Measurements from ENCODE around the gene GRIK5.
"Not testable (repeated sequence)": the region's sequence is repeated elsewhere in the genome, so short reads cannot be mapped to it uniquely, and the experiment has no call there.

GRIK5 gene

GRCh38 chr19:42111811-42112210 is 41.8 kb upstream of the GRIK5 start:
- no peak for TF ChIP-seq EZH2 (IDR thresholded peaks at IDR 0.05)
- no peak for TF ChIP-seq POLR2AphosphoS5 (IDR thresholded peaks at IDR 0.05; ENCODE audit: borderline replicate concordance, low read depth, low read length)
- TF ChIP-seq FOXP2 (optimal IDR thresholded peaks at IDR 0.05; ENCODE audit: control extremely low read depth, extremely low read length, insufficient read depth), result no peak
- Histone ChIP-seq H3K9me3 (ENCODE audit: low read depth, low read length) (no peaks in the 10 kb centered on the region), H3K27ac (no peak overlapping the region), H3K36me3 (ENCODE audit: insufficient read depth, low read length) (no peaks in the 10 kb centered on the region), H3K4me3 (no peak overlapping the region), H3K9ac (ENCODE audit: insufficient read length) (no peak overlapping the region)
- DNase-seq (ENCODE audit: low read depth, low spot score), result no peak

- Histone ChIP-seq H3K9ac (ENCODE audit: insufficient read length) (no peak overlapping the region), H3K4me3 (no peak overlapping the region), H3K9me3 (ENCODE audit: low read depth, low read length) (no peaks in the 10 kb centered on the region), H3K27ac (no peak overlapping the region), H3K36me3 (ENCODE audit: insufficient read depth, low read length) (no peaks in the 10 kb centered on the region)
- DNase-seq (ENCODE audit: low read depth, low spot score), result no peak
- TF ChIP-seq POLR2AphosphoS5 (IDR thresholded peaks at IDR 0.05; ENCODE audit: borderline replicate concordance, low read depth, low read length) (no peak), EZH2 (IDR thresholded peaks at IDR 0.05) (no peak), FOXP2 (optimal IDR thresholded peaks at IDR 0.05; ENCODE audit: control extremely low read depth, extremely low read length, insufficient read depth) (no peak)
Measured at GRCh38 chr19:42111384-42111783, 41.4 kb upstream of the GRIK5 start.

DNA sequence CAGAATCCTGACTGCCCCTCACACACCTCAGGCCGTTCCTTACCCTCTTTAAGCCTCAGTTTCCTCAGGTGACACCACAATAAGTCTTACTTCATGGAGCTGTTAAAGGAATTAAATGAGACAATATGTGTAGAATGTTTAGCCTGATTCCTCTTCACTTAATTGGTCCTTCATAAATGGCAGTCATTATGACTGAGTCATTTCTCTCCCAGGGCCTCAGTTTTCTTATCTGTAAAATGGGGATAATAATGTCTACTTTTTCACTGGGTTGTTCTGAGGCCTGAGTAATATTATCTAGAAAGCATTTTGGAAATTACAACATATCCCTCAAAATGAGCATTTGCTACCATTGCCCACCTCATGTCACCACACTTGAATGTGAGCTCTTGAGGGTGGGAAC is 40.7 kb upstream of the GRIK5 start:
- no peak overlapping the region for H3K4me3 ChIP-seq
- TF ChIP-seq EZH2 (IDR thresholded peaks at IDR 0.05), result no peak
- TF ChIP-seq POLR2AphosphoS5 (IDR thresholded peaks at IDR 0.05; ENCODE audit: borderline replicate concordance, low read depth, low read length), result no peak
- TF ChIP-seq FOXP2 (optimal IDR thresholded peaks at IDR 0.05; ENCODE audit: control extremely low read depth, extremely low read length, insufficient read depth), result no peak
- H3K36me3 ChIP-seq (ENCODE audit: insufficient read depth, low read length), result no peaks in the 10 kb centered on the region
- no peaks in the 10 kb centered on the region for H3K9me3 ChIP-seq (ENCODE audit: low read depth, low read length)
- no peak overlapping the region for H3K9ac ChIP-seq (ENCODE audit: insufficient read length)
- no peak overlapping the region for H3K27ac ChIP-seq
- DNase-seq (ENCODE audit: low read depth, low spot score), result no peak

- Histone ChIP-seq H3K27ac (no peak overlapping the region), H3K9ac (ENCODE audit: insufficient read length) (no peak overlapping the region), H3K4me3 (no peak overlapping the region), H3K36me3 (ENCODE audit: insufficient read depth, low read length) (no peaks in the 10 kb centered on the region), H3K9me3 (ENCODE audit: low read depth, low read length) (no peaks in the 10 kb centered on the region)
- TF ChIP-seq EZH2 (IDR thresholded peaks at IDR 0.05) (no peak), POLR2AphosphoS5 (IDR thresholded peaks at IDR 0.05; ENCODE audit: borderline replicate concordance, low read depth, low read length) (no peak), FOXP2 (optimal IDR thresholded peaks at IDR 0.05; ENCODE audit: control extremely low read depth, extremely low read length, insufficient read depth) (no peak)
- no peak for DNase-seq (ENCODE audit: low read depth, low spot score)
Measured at GRCh38 chr19:42109896-42110295, 39.9 kb upstream of the GRIK5 start.

DNA sequence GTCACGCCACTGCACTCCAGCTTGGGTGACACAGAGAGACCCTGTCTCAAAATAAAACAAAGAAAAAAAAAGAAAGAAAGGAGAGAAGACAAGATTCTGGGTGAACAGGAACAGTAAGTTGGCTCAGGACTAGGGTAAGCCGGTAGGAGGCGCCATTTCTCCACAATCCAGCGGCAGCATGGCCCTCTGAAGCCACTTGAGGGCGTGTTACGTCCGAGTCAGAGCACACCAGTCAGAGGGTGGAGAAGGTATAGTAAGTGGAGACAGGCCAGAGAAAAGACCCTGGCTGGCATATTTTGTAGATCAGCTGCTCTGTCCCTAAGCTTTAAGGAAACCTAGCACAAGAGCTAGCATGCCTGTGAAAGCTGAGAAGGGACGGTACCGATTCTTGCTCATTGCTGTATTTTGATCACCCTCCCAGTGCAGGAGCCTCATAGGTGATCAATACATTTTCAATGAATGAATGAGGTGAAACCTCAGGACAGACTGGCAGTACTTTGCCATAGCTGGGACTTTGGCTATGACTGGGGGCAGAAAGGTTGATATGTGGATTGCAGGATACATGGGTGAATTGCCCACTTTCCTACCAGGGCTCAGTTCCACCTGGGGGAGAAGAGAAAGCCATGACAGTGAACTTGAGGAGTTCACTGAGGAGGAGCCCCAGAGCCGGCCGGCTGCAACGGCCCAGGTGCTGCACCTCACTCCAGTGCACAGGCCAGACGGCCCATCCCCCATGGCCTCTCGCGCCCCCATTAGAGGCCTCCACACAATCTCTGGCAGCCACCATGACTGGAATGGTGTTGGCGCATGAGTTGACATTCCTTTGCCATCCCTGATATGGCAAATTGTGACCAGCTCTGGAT is 38.8 kb upstream of the GRIK5 start:
- TF ChIP-seq POLR2AphosphoS5 (IDR thresholded peaks at IDR 0.05; ENCODE audit: borderline replicate concordance, low read depth, low read length), result no peak
- no peak for TF ChIP-seq EZH2 (IDR thresholded peaks at IDR 0.05)
- no peak for TF ChIP-seq FOXP2 (optimal IDR thresholded peaks at IDR 0.05; ENCODE audit: control extremely low read depth, extremely low read length, insufficient read depth)
- peak; percentile 60 for DNase-seq (ENCODE audit: low read depth, low spot score)
- Histone ChIP-seq H3K4me3 (no peak overlapping the region), H3K9ac (ENCODE audit: insufficient read length) (no peak overlapping the region), H3K9me3 (ENCODE audit: low read depth, low read length) (no peaks in the 10 kb centered on the region), H3K36me3 (ENCODE audit: insufficient read depth, low read length) (no peaks in the 10 kb centered on the region), H3K27ac (no peak overlapping the region)

GRCh38 chr19:42105368-42105767 is 35.4 kb upstream of the GRIK5 start:
- H3K36me3 ChIP-seq (ENCODE audit: insufficient read depth, low read length), result no peaks in the 10 kb centered on the region
- no peak for DNase-seq (ENCODE audit: low read depth, low spot score)
- no peak for TF ChIP-seq POLR2AphosphoS5 (IDR thresholded peaks at IDR 0.05; ENCODE audit: borderline replicate concordance, low read depth, low read length)
- no peak for TF ChIP-seq EZH2 (IDR thresholded peaks at IDR 0.05)
- TF ChIP-seq FOXP2 (optimal IDR thresholded peaks at IDR 0.05; ENCODE audit: control extremely low read depth, extremely low read length, insufficient read depth), result no peak
- no peak overlapping the region for H3K9ac ChIP-seq (ENCODE audit: insufficient read length)
- no peak overlapping the region for H3K4me3 ChIP-seq
- H3K27ac ChIP-seq, result no peak overlapping the region
- H3K9me3 ChIP-seq (ENCODE audit: low read depth, low read length), result no peaks in the 10 kb centered on the region

GRCh38 chr19:42102877-42103276 is 32.9 kb upstream of the GRIK5 start:
- TF ChIP-seq EZH2 (IDR thresholded peaks at IDR 0.05), result no peak
- TF ChIP-seq FOXP2 (optimal IDR thresholded peaks at IDR 0.05; ENCODE audit: control extremely low read depth, extremely low read length, insufficient read depth), result no peak
- TF ChIP-seq POLR2AphosphoS5 (IDR thresholded peaks at IDR 0.05; ENCODE audit: borderline replicate concordance, low read depth, low read length), result no peak
- no peak overlapping the region for H3K4me3 ChIP-seq
- no peak overlapping the region for H3K27ac ChIP-seq
- DNase-seq (ENCODE audit: low read depth, low spot score), result no peak
- no peaks in the 10 kb centered on the region for H3K36me3 ChIP-seq (ENCODE audit: insufficient read depth, low read length)
- no peaks in the 10 kb centered on the region for H3K9me3 ChIP-seq (ENCODE audit: low read depth, low read length)
- H3K9ac ChIP-seq (ENCODE audit: insufficient read length), result no peak overlapping the region

GRCh38 chr19:42100241-42100640 is 30.2 kb upstream of the GRIK5 start:
- H3K9me3 ChIP-seq (ENCODE audit: low read depth, low read length); DNase-seq (ENCODE audit: low read depth, low spot score); H3K36me3 ChIP-seq (ENCODE audit: insufficient read depth, low read length); H3K27ac ChIP-seq; H3K4me3 ChIP-seq; H3K9ac ChIP-seq (ENCODE audit: insufficient read length): not testable (repeated sequence)
